A673 (cell line): ENCODE results near the gene MRAP2. TPM values are rescaled to one million over a fixed set of nuclear protein-coding genes. Genes with fewer than 3 reads are reported as not detected.

ENCODE experiments used
- BruUV-seq: library from RNA; stranded (reverse); fragments of 400-500 nt; replicated peaks from 2 replicates; lab custom pipeline; 2021; lab: Mats Ljungman, UMichigan
- CTCF ChIA-PET: fragments of 300-600 bp; sonication (Branson Sonifier 250); formaldehyde crosslinking; loops from one replicate; lab custom pipeline; 2022; ENCODE audit warnings: antibody characterized with exemption; lab: Charles Lee
- POLR2A ChIA-PET: fragments of 300-600 bp; sonication (Branson Sonifier 250); formaldehyde crosslinking; loops from one replicate; lab custom pipeline; 2022; ENCODE audit warnings: antibody characterized with exemption; ENCODE audit not compliant: low non-redundant PET; lab: Charles Lee
- DNase-seq: peaks from one replicate; pipeline ENCODE4 v3.0.0-alpha.2; 2015; ENCODE audit warnings: low spot score
- H3K27ac ChIP-seq: fragments of 200-600 bp; sonication (generic); 2 replicates; pipeline ENCODE4 v1.5.1; 2016; ENCODE audit warnings: mixed run types, low read depth, mild to moderate bottlenecking, mixed read lengths, antibody characterized with exemption, low read length; ENCODE audit not compliant: poor library complexity, severe bottlenecking
- H3K27me3 ChIP-seq: fragments of 200-600 bp; sonication (generic); replicated peaks from 2 replicates; pipeline ENCODE4 v1.6.1; 2017; ENCODE audit warnings: mixed run types, low read depth, mild to moderate bottlenecking, mixed read lengths, antibody characterized with exemption, low read length; ENCODE audit not compliant: insufficient read depth, poor library complexity
- H3K36me3 ChIP-seq: fragments of 200-600 bp; sonication (generic); 2 replicates; pipeline ENCODE4 v1.6.1; 2016; ENCODE audit warnings: mixed run types, mild to moderate bottlenecking, mixed read lengths, antibody characterized with exemption, low read length; ENCODE audit not compliant: insufficient read depth, poor library complexity, severe bottlenecking
- H3K4me1 ChIP-seq: fragments of 200-600 bp; sonication (generic); 2 replicates; pipeline ENCODE4 v1.6.1; 2017; ENCODE audit warnings: mixed run types, mild to moderate bottlenecking, mixed read lengths, antibody characterized with exemption, low read length; ENCODE audit not compliant: insufficient read depth, poor library complexity, severe bottlenecking
- H3K4me3 ChIP-seq: fragments of 200-600 bp; sonication (generic); 2 replicates; pipeline ENCODE4 v1.5.1; 2016; ENCODE audit warnings: low read depth, mixed run types, mild to moderate bottlenecking, mixed read lengths, low read length; ENCODE audit not compliant: poor library complexity, severe bottlenecking
- H3K9me3 ChIP-seq: fragments of 200-600 bp; sonication (generic); 2 replicates; pipeline ENCODE4 v1.6.1; 2016; ENCODE audit warnings: mixed run types, low read depth, mild to moderate bottlenecking, mixed read lengths, antibody characterized with exemption, low read length; ENCODE audit not compliant: poor library complexity, severe bottlenecking
- CTCF ChIP-seq: fragments of 300-800, 200-600 bp; sonication (generic); conservative IDR thresholded peaks from 2 replicates; pipeline ENCODE4 v1.5.1; 2017; ENCODE audit warnings: low read depth, mild to moderate bottlenecking, antibody characterized with exemption, low read length, moderate library complexity, mixed read lengths
- EZH2 ChIP-seq: fragments of 200-600 bp; sonication (generic); IDR thresholded peaks from 2 replicates; pipeline ENCODE4 v1.6.1; 2017; ENCODE audit warnings: borderline replicate concordance, low read depth, mild to moderate bottlenecking, mixed read lengths, antibody characterized with exemption, low read length; ENCODE audit not compliant: poor library complexity, severe bottlenecking
- intact Hi-C: fragments of 100-400 bp; cut with micrococcal nuclease; formaldehyde crosslinking; loops from one replicate; pipeline ENCODE4 v1.10.0; 2022; ENCODE audit not compliant: unreplicated experiment
- total RNA-seq: library from RNA; stranded (reverse); gene quantifications from 2 replicates; pipeline ENCODE4 v1.2.3, GENCODE V29; 2021

MRAP2 gene
- total RNA-seq, 1 experiment from 2014 or later, result 0.34 TPM

GRCh38 chr6:84137989-84138575 lies 104.5 kb downstream of the MRAP2 start:
- DNase-seq, result no peak
- ChIA-PET CTCF (no interaction called here), POLR2A (no interaction called here)
- Histone ChIP-seq H3K27me3 (no peaks in the 10 kb centered on the region), H3K36me3 (peaks cover 4% of the 10 kb centered on the region), H3K4me1 (peaks cover 17% of the 10 kb centered on the region), H3K4me3 (no peak overlapping the region), H3K9me3 (no peaks in the 10 kb centered on the region), H3K27ac (peak overlapping the region; percentile 30)
- intact Hi-C loops, result no loop called here
- BruUV-seq, result no TSS peak
- TF ChIP-seq CTCF (no peak), EZH2 (no peak)

- no TSS peak for BruUV-seq
- CTCF ChIA-PET, result no interaction called here
- Histone ChIP-seq H3K9me3 (no peaks in the 10 kb centered on the region), H3K27ac (no peak overlapping the region), H3K4me1 (peaks cover 17% of the 10 kb centered on the region), H3K4me3 (no peak overlapping the region), H3K27me3 (no peaks in the 10 kb centered on the region), H3K36me3 (no peaks in the 10 kb centered on the region)
- DNase-seq, result no peak
- TF ChIP-seq CTCF (no peak), EZH2 (no peak)
- POLR2A ChIA-PET, result no interaction called here
- intact Hi-C loops, result no loop called here
Measured at GRCh38 chr6:84139311-84139710, 105.7 kb downstream of the MRAP2 start.

Other genes with a start within 250 kb of the MRAP2 start
- gene RIPPLY2, start 180.4 kb upstream of the MRAP2 start, total RNA-seq, result 3.0 and 4.0 TPM in 2 replicates
- 23.8 and 26.2 TPM in 2 replicates for gene CYB5R4, start 174.1 kb upstream of the MRAP2 start, total RNA-seq
- 12.1 and 15.9 TPM in 2 replicates for gene CEP162, start 193.9 kb downstream of the MRAP2 start, total RNA-seq